ENCODE results near the gene GABPB2.

- TF ChIP-seq POLR2A (IDR thresholded peaks at IDR 0.05; ENCODE audit: low read depth, low read length): no peak
- no peak for TF ChIP-seq POLR2AphosphoS5 (IDR thresholded peaks at IDR 0.05; ENCODE audit: low read depth, low read length)
- no peak for TF ChIP-seq TAF1 (IDR thresholded peaks at IDR 0.05; ENCODE audit: low read depth, low read length)
- TF ChIP-seq SPI1 (IDR thresholded peaks at IDR 0.05; ENCODE audit: low read depth, low read length): no peak
Measured at GRCh38 chr1:151058692-151059091, 11.9 kb upstream of the GABPB2 start.
